22Rv1 (cell line): ENCODE data around the gene KLHL12.

Source experiments
- CTCF ChIP-seq: fragments of 450-650 bp; IDR thresholded peaks from 2 replicates; pipeline ENCODE4 v1.5.1; 2017; ENCODE audit warnings: mild to moderate bottlenecking
- ZFX ChIP-seq: fragments of 450-650 bp; IDR thresholded peaks from 2 replicates; pipeline ENCODE4 v1.6.1; 2017; ENCODE audit warnings: antibody characterized with exemption, borderline replicate concordance

GRCh38 chr1:202944438-202944921, 17.4 kb upstream of the KLHL12 start:
- TF ChIP-seq CTCF (no peak), ZFX (no peak)
